22Rv1 (cell line): ENCODE data around the gene DNAJC16.

Source experiments
- ZFX ChIP-seq: fragments of 450-650 bp; IDR thresholded peaks from 2 replicates; pipeline ENCODE4 v1.6.1; 2017; ENCODE audit warnings: antibody characterized with exemption, borderline replicate concordance
- TF ChIP-seq, protein P1 (sequence below): fragments of 450-650 bp; IDR thresholded peaks from 2 replicates; pipeline ENCODE4 v1.5.1; 2017; ENCODE audit warnings: mild to moderate bottlenecking

- TF ChIP-seq, protein P1, sequence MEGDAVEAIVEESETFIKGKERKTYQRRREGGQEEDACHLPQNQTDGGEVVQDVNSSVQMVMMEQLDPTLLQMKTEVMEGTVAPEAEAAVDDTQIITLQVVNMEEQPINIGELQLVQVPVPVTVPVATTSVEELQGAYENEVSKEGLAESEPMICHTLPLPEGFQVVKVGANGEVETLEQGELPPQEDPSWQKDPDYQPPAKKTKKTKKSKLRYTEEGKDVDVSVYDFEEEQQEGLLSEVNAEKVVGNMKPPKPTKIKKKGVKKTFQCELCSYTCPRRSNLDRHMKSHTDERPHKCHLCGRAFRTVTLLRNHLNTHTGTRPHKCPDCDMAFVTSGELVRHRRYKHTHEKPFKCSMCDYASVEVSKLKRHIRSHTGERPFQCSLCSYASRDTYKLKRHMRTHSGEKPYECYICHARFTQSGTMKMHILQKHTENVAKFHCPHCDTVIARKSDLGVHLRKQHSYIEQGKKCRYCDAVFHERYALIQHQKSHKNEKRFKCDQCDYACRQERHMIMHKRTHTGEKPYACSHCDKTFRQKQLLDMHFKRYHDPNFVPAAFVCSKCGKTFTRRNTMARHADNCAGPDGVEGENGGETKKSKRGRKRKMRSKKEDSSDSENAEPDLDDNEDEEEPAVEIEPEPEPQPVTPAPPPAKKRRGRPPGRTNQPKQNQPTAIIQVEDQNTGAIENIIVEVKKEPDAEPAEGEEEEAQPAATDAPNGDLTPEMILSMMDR, result no peak
- no peak for TF ChIP-seq ZFX
Measured at GRCh38 chr1:15610167-15610566, 83.5 kb downstream of the DNAJC16 start.
